KBM-7 (cell line): ENCODE measurements around the gene S100A9.

Experiments used
- DNase-seq: peaks from one replicate; pipeline ENCODE4 v3.0.0-alpha.2; 2015
- in situ Hi-C: fragments of 300-500 bp; cut with MboI; formaldehyde crosslinking; loops from 2 replicates; pipeline ENCODE4 v1.14.3; 2020; ENCODE audit warnings: low sequenced_read_pairs, low pct_unique_long_range_greater_than_20kb, mixed read lengths

S100A9 gene

DNA sequence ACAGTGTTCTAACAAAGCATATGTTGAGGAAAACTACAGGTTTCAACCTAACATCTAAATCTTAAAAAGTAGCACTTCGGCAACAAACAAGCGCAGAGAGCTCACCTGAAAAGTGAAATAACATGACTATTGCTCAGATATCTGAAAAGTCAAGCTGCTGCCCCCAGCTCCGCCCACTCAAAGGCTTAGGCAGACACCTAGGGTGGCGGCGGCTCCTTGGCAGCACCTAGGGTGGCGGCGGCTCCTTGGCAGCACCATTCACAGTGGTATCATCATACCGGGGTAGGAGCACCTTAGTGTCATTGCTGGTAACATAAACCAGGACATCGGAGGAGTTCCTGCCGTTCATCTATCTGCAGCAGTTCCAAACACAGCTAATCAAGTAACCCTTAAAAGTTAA lies 21.9 kb downstream of the S100A9 start:
- in situ Hi-C loops, result no loop called here
- no peak for DNase-seq

DNA sequence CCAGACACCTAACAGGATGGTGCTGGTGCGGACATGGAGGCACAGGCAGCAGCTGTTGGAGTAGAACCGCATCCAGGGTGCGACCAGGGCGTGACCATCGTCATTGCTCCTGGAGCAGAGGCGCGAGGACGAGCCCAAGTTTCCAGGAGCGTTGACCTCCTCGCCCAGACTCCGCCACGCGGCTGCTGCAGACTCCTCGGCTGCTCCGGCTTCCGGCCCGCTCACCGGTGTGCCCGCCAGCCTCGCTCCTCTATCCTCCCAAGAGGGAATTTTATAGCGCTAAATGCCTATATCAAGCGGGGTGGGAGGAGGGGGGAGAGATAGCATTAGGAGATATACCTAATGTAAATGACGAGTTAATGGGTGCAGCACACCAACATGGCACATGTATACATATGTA lies 23.1 kb downstream of the S100A9 start:
- DNase-seq, result no peak
- in situ Hi-C loops, result no loop called here

- in situ Hi-C loops, result no loop called here
- no peak for DNase-seq
Measured at GRCh38 chr1:153384958-153385580, 27.4 kb downstream of the S100A9 start.

DNA sequence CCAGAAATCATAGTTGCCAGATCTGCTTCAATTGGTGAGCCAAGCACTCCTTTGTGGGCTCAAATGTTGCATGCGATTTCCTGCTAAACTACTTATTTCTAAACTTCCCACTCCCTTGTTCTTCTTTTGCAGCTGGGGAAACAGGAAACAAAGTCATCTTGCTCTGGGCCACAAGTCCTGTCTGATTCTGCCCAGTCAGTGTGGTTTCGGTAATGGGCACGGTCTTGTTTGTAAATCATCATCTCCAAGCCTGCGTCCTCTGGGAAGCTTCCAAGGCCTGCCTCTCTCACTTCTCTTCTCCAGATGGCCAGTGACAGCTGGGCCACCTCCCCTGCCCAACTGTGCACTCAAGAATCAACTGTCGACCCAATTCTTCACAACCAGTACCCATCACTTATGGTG lies 28.8 kb downstream of the S100A9 start:
- in situ Hi-C loops, result no loop called here
- peak; percentile 57 for DNase-seq

- in situ Hi-C loops, result no loop called here
- DNase-seq, result no peak
Measured at GRCh38 chr1:153387001-153387400, 29.3 kb downstream of the S100A9 start.

DNA sequence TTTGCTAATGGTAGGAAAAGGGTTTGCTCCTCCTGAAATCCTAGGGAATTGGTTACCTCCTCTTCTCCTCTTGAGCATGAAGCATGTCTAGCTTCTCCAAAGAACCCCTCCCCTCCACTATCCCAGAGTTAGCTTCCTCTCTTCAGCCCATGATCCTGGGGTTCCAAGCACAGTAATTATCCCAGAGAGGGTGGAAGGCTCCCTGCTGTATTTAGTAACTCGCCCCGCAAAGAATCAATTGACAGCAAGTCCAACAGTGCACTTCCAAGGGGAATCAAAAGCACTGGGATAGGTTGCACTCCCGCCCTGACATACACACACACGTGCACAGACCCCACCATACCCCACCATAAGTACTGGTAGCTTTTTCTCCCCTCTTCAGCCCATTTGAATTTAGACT lies 30.1 kb downstream of the S100A9 start:
- in situ Hi-C loops, result no loop called here
- no peak for DNase-seq

DNA sequence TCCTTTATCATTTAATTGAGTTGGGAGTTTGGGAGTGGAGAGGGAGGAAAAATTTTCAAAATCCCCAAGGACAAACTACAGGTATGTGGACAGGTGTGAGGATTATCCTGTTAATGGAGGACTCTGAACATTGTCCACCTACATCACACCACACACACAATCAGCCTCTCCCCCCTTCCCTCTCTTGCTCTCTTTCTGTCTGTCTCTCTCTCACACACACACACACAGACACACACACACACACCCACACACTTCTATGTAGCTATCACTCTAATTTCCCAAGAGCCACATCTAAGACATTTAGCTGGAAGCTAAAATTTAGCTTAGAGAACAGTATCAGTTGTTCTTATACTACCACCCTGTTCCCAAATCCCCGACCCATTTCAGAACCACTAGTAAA lies 31.7 kb downstream of the S100A9 start:
- in situ Hi-C loops, result no loop called here
- no peak for DNase-seq

GRCh38 chr1:153389973-153390879 lies 32.6 kb downstream of the S100A9 start:
- in situ Hi-C loops, result no loop called here
- peak; percentile 20 for DNase-seq

DNA sequence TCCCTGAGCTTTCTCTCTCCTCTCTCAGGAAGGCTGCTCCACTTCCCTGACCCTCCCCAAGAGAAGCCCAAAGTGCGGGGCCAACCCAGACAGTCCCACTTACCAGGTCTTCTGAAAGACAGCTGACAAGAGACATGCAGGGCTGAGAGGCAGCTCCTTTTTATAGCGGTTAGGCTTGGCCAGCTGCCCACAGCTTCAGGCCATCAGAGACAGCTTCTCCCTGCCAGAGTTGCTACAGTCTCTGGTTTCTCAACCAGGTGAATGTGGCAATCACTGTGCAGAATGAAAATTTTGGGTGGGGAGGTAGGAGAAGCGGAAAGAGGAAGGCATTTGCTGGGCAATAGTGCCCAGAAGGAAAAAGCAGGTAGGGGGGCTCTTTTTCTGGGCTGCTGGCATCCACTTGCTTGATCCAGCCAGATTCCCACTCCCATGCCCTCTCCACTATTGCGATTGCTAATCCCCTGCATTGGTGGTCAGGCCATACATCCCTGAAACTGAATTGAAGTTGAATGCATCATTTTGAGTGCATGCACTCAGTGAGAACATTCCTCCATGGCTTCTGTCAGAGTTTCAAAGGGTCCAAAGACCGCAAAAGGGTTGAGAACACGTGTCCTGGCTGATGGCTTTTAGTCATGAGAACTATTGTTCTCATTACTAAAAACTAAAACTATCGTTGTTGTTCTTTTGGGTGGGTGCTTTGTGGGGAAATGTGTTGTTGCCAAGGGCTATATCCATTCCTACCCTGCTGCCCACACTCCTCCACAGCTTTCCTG lies 33.5 kb downstream of the S100A9 start, which contains the start of gene S100A8:
S100A8 (minus strand) TSS at position 136 of the 773 bp plus-strand sequence. CDS start 538 bp downstream, outside the sequence.
- in situ Hi-C loops, result no loop called here
- DNase-seq, result no peak

DNA sequence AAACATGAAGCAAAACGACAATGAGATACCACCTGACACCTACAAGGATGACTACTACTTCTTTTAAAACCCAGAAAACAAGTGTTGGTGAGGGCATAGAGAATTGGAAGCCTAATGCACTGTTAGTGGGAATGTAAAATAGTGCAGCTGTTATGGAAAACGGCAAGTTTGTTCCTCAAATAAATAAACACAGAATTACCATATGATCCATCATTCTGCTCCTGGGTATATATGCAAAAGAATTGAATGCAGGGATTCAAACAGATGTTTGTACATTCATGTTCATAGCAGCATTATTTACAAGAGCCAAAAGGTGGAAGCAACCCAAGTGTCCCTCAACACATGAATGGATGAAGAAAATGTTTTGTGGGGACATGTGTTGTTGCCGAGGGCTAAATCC lies 34.6 kb downstream of the S100A9 start:
- DNase-seq, result no peak
- in situ Hi-C loops, result no loop called here

- in situ Hi-C loops, result no loop called here
- DNase-seq, result no peak
Measured at GRCh38 chr1:153392822-153393221, 35.2 kb downstream of the S100A9 start.

DNA sequence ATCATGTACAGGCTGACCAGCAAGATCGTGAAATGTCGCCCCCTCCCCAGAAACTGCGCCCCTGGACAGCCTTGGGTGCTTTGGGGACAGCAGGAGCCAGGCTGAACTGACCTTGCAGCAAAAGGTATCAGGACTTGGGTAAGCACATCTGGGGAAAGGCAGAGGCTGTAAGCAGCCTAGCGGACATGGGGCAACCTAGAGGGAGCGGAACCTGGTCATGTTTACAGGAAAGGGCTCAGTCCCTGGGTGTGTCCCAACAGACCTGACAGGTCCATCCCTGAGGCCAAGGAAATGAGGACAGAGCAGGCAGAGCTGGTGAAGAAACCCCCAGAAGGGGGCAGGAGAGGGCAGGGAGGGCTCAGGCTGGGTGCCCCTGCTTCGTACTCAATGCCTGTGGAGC lies 36.3 kb downstream of the S100A9 start:
- in situ Hi-C loops, result no loop called here

GRCh38 chr1:153394391-153394790 lies 36.7 kb downstream of the S100A9 start:
- in situ Hi-C loops, result no loop called here
- no peak for DNase-seq

More for the DNA sequence above, 36.3 kb downstream of the S100A9 start:
- no peak for DNase-seq

GRCh38 chr1:153395136-153395685 lies 37.6 kb downstream of the S100A9 start:
- DNase-seq, result no peak
- in situ Hi-C loops, result no loop called here

DNA sequence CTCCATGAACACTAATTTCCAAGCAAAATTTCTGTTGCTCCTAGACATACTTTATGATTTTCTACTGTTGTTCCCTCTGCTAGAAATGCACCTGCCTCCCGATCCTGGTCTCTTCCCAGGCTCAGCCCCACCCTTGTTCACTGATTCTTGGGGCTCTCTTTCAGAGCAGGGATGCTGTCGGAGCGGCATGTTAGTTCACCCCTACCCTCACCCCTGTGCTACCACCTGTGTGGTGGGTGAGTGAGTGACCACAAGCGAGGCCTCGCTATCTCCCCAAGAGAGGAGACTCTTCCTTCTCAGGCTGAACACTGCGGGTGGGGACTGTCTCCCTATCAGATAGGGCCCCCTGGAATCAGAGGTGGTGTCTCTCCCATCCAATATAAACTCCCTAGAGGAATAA lies 38.1 kb downstream of the S100A9 start:
- DNase-seq, result no peak
- in situ Hi-C loops, result no loop called here

DNA sequence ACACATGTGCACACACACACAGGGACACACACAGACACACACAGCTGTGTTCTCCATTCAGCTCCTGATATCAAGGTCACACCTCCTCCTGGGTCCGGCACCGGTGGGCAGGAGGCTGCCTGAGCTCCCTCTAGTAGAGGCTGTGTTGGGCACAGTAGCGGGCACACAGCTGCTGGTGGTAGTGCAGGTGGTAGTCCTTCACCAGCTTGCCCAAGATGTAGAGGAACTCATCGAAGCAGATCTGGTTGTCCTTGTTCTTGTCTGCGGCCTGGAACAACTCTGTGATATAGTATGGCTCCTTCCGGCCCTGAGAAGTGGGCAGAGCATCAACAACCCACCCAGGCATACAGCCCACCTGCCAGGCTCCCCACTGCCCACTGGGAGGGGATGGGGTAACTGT lies 38.8 kb downstream of the S100A9 start:
- DNase-seq, result no peak
- in situ Hi-C loops, result no loop called here

- DNase-seq, result no peak
- in situ Hi-C loops, result no loop called here
Measured at GRCh38 chr1:153397051-153397923, 39.6 kb downstream of the S100A9 start.

DNA sequence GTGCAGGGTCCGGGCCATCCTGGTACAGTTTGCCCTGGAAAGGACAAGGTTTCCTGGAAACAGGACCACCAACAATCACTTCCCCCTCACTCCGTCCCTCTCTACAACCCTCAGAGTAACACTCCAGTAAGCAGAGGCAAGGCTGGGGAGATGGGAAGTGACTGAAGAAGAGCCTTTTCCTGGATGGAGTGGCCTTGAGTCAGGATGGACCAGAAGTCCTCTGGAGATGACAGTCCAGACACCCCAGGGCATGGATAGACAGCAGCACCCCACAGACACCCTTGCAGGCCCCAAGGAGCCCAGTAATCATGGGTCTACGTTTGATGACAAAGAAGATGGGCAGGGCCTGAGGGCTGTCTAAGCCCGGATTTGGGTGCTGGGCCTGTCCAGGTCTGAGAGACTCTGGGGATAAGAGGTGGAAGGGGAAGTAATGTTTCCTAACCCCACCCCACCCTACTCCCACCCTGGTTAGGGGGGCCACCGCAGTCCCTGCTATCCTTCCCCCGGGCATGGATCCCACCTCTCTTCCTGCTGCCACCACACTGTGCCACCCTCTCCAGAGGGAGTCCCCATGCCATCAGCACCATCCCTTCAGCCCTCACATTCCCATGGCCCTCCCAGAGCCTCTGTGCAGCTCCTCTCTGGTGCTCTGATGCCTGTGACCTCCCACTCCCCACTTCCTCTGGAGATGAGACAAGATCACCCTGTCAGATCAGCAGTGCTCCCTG lies 40.4 kb downstream of the S100A9 start:
- in situ Hi-C loops, result no loop called here
- DNase-seq, result no peak
